Activated CD8-positive, alpha-beta memory T cell treated with anti-CD3 and anti-CD28 coated beads, Interleukin-2, amount 50 U/mL, for 1 hour (primary cell): ENCODE measurements around the gene MRGPRX4.

Experiments
- DNase-seq: peaks from one replicate; pipeline ENCODE4 v3.0.0-alpha.2; 2020; ENCODE audit errors: extremely low read depth

Gene MRGPRX4

GRCh38 chr11:18209058-18209457 is 36.4 kb downstream of the MRGPRX4 start:
- DNase-seq = no peak

GRCh38 chr11:18221274-18221876 is 48.7 kb downstream of the MRGPRX4 start:
- DNase-seq = no peak

- no peak for DNase-seq
These were observed 50.3 kb downstream of the MRGPRX4 start for GRCh38 chr11:18222814-18223421.
